Measurements from ENCODE around the gene ERC2. TPM values are rescaled to one million over a fixed set of nuclear protein-coding genes. Genes with fewer than 3 reads are reported as not detected.
A peak's percentile ranks its signal among the peaks of the same experiment; 100 is the strongest.

The ERC2 gene
- total and polyA plus RNA-seq, 2 of the 8 experiments (the other 6 are each of a cell fraction or from before 2014, with no cell fraction given), result 16.4 to 22.8 TPM

GRCh38 chr3:56494679-56495322, 26.5 kb upstream of the ERC2 start (continued):
- 0 out of 2 replicates have a peak, but pooled peaks have one; percentile 63 for TF ChIP-seq ATF2 (IDR thresholded peaks at IDR 0.05; ENCODE audit: low read length)
- no peak for TF ChIP-seq KDM5A (IDR thresholded peaks at IDR 0.05; ENCODE audit: low read length)
- TF ChIP-seq JUN (IDR thresholded peaks at IDR 0.05; ENCODE audit: low read depth, low read length), result no peak
- no peak for TF ChIP-seq SUZ12 (IDR thresholded peaks at IDR 0.05; ENCODE audit: low read length)
- TF ChIP-seq TAF7 (optimal IDR thresholded peaks at IDR 0.05; ENCODE audit: borderline replicate concordance, low read depth, low read length), result peak; percentile 62
- TF ChIP-seq HDAC2 (IDR thresholded peaks at IDR 0.05; ENCODE audit: borderline replicate concordance in 1 of 2, low read depth in 2 of 2, low read length in 2 of 2), result peak in 1 of 2 experiments; percentile 42; a peak in 1 of 4 replicates
- peak; percentile 75 to 87 for TF ChIP-seq RAD21 (IDR thresholded peaks at IDR 0.05 in 1 of 2, conservative IDR thresholded peaks at IDR 0.05 in 1 of 2; ENCODE audit: low read depth in 2 of 2, low read length in 2 of 2)
- TF ChIP-seq EZH2 (IDR thresholded peaks at IDR 0.05; ENCODE audit: low read depth, low read length, severe bottlenecking), result no peak

All from H1 (cell line).